Stimulated activated CD8-positive, alpha-beta memory T cell treated with anti-CD3 and anti-CD28 coated beads, Interleukin-2, amount 100 ng/mL, for 48 hours (primary cell): Measurements from ENCODE around the gene ACTN1.
A peak's percentile ranks its signal among the peaks of the same experiment; 100 is the strongest.
"Not testable (repeated sequence)": the region's sequence is repeated elsewhere in the genome, so short reads cannot be mapped to it uniquely, and the experiment has no call there.

ENCODE experiments used
- DNase-seq, 2 donors: peaks; one replicate each; pipeline ENCODE4 v3.0.0-alpha.2; 2020; ENCODE audit warnings: low read depth in 2 of 2

ACTN1 gene

GRCh38 chr14:68979021-68979721 is at the start of gene ACTN1:
Gene ACTN1, minus strand, starts transcription at chr14:68979302. Its CDS starts 246 bp downstream, at chr14:68979056.
- peak; percentile 49 to 63 for DNase-seq

GRCh38 chr14:69027242-69027913 is 48.3 kb upstream of the ACTN1 start:
- no peak for DNase-seq

GRCh38 chr14:69023035-69023434 is 43.9 kb upstream of the ACTN1 start:
- no peak for DNase-seq

- DNase-seq = not testable (repeated sequence)
Observed at GRCh38 chr14:69022093-69022492, 43.0 kb upstream of the ACTN1 start.

- DNase-seq = no peak
Observed at GRCh38 chr14:69017706-69018105, 38.6 kb upstream of the ACTN1 start.

GRCh38 chr14:69014829-69015259 is 35.7 kb upstream of the ACTN1 start:
- no peak for DNase-seq

- DNase-seq = no peak
Observed at GRCh38 chr14:69013943-69014782, 35.1 kb upstream of the ACTN1 start.

GRCh38 chr14:69012256-69012953 is 33.3 kb upstream of the ACTN1 start:
- no peak for DNase-seq

- DNase-seq = no peak
Observed at GRCh38 chr14:69010648-69011047, 31.5 kb upstream of the ACTN1 start.

GRCh38 chr14:69008421-69008884 is 29.4 kb upstream of the ACTN1 start:
- DNase-seq = no peak

- DNase-seq = no peak
Observed at GRCh38 chr14:69006346-69006745, 27.2 kb upstream of the ACTN1 start.

GRCh38 chr14:69005432-69006148 is 26.5 kb upstream of the ACTN1 start:
- DNase-seq = no peak

GRCh38 chr14:69004731-69005431 is 25.8 kb upstream of the ACTN1 start:
- no peak for DNase-seq

- DNase-seq = no peak
Observed at GRCh38 chr14:69003626-69004025, 24.5 kb upstream of the ACTN1 start.

GRCh38 chr14:69002069-69002468 is 23.0 kb upstream of the ACTN1 start:
- DNase-seq = no peak

GRCh38 chr14:69001375-69001774 is 22.3 kb upstream of the ACTN1 start:
- DNase-seq = no peak

GRCh38 chr14:68998062-68998461 is 19.0 kb upstream of the ACTN1 start:
- DNase-seq = no peak

GRCh38 chr14:68995731-68996130 is 16.6 kb upstream of the ACTN1 start:
- no peak for DNase-seq

- DNase-seq = no peak
Observed at GRCh38 chr14:68994056-68994455, 15.0 kb upstream of the ACTN1 start.

GRCh38 chr14:68987653-68988036 is 8.5 kb upstream of the ACTN1 start:
- no peak for DNase-seq
